DMS153 treated with DMSO at 0.1 percent for 48 hours (cell line): ENCODE measurements around the gene SORBS1.

Source experiments
- DNase-seq: peaks from one replicate; lab custom pipeline; 2025; ENCODE audit not compliant: unreplicated experiment; lab: John Stamatoyannopoulos, UW

The SORBS1 gene

GRCh38 chr10:95542330-95542729 is 18.8 kb downstream of the SORBS1 start:
- no peak for DNase-seq

GRCh38 chr10:95540514-95541052 is 20.6 kb downstream of the SORBS1 start:
- DNase-seq = no peak

GRCh38 chr10:95539560-95540284 is 21.4 kb downstream of the SORBS1 start:
- no peak for DNase-seq

GRCh38 chr10:95538412-95538811 is 22.8 kb downstream of the SORBS1 start:
- DNase-seq = no peak

- no peak for DNase-seq
Measured at GRCh38 chr10:95537542-95537927, 23.6 kb downstream of the SORBS1 start.

- DNase-seq = no peak
Measured at GRCh38 chr10:95536894-95537541, 24.2 kb downstream of the SORBS1 start.

GRCh38 chr10:95536017-95536416 is 25.2 kb downstream of the SORBS1 start:
- no peak for DNase-seq

- DNase-seq = no peak
Measured at GRCh38 chr10:95535526-95535925, 25.6 kb downstream of the SORBS1 start.

GRCh38 chr10:95533590-95533989 is 27.6 kb downstream of the SORBS1 start:
- no peak for DNase-seq

- no peak for DNase-seq
Measured at GRCh38 chr10:95532536-95532935, 28.6 kb downstream of the SORBS1 start.

- DNase-seq = no peak
Measured at GRCh38 chr10:95531994-95532399, 29.2 kb downstream of the SORBS1 start.

- no peak for DNase-seq
Measured at GRCh38 chr10:95531058-95531809, 29.9 kb downstream of the SORBS1 start.

GRCh38 chr10:95530561-95530960 is 30.6 kb downstream of the SORBS1 start:
- DNase-seq = no peak

GRCh38 chr10:95530029-95530428 is 31.1 kb downstream of the SORBS1 start:
- no peak for DNase-seq

- no peak for DNase-seq
Measured at GRCh38 chr10:95526044-95526443, 35.1 kb downstream of the SORBS1 start.

GRCh38 chr10:95525033-95525418 is 36.1 kb downstream of the SORBS1 start:
- DNase-seq = no peak

- no peak for DNase-seq
Measured at GRCh38 chr10:95524358-95525032, 36.7 kb downstream of the SORBS1 start.

GRCh38 chr10:95522117-95522516 is 39.1 kb downstream of the SORBS1 start:
- no peak for DNase-seq

GRCh38 chr10:95520617-95521016 is 40.6 kb downstream of the SORBS1 start:
- no peak for DNase-seq

GRCh38 chr10:95518455-95519452 is 42.4 kb downstream of the SORBS1 start:
- no peak for DNase-seq
